KMS-11 (cell line): ENCODE results near the gene KCNJ14.

Source experiments
- H2AFZ ChIP-seq: fragments of 200-600 bp; sonication (generic); 2 replicates; pipeline ENCODE4 v1.6.1; 2016; ENCODE audit warnings: antibody characterized with exemption, mixed run types, low read depth
- H3K27ac ChIP-seq: fragments of 200-600 bp; sonication (generic); 2 replicates; pipeline ENCODE4 v1.6.1; 2016; ENCODE audit warnings: mild to moderate bottlenecking, mixed run types
- H3K27me3 ChIP-seq: fragments of 200-600 bp; sonication (generic); 2 replicates; pipeline ENCODE4 v1.6.1; 2017; ENCODE audit warnings: mild to moderate bottlenecking, low read depth, mixed run types, moderate library complexity; ENCODE audit not compliant: insufficient read depth
- H3K36me3 ChIP-seq: fragments of 200-600 bp; sonication (generic); 2 replicates; pipeline ENCODE4 v1.6.1; 2017; ENCODE audit warnings: mild to moderate bottlenecking, mixed run types; ENCODE audit not compliant: insufficient read depth
- H3K4me1 ChIP-seq: fragments of 200-600 bp; sonication (generic); 2 replicates; pipeline ENCODE4 v1.6.1; 2016; ENCODE audit warnings: mild to moderate bottlenecking, low read depth, mixed run types; ENCODE audit not compliant: poor library complexity, severe bottlenecking
- H3K4me2 ChIP-seq: fragments of 200-600 bp; sonication (generic); 2 replicates; pipeline ENCODE4 v1.7.0; 2016; ENCODE audit warnings: mild to moderate bottlenecking, mixed run types
- H3K4me3 ChIP-seq: fragments of 200-600 bp; sonication (generic); IDR thresholded peaks from 2 replicates; pipeline ENCODE4 v1.6.1; 2017; ENCODE audit warnings: low read depth, low read length, mixed read lengths; ENCODE audit not compliant: insufficient read depth
- H3K79me2 ChIP-seq: fragments of 200-600 bp; sonication (generic); 2 replicates; pipeline ENCODE4 v1.6.1; 2016; ENCODE audit warnings: low read depth, mixed run types; ENCODE audit not compliant: insufficient read depth
- H3K9ac ChIP-seq: fragments of 200-600 bp; sonication (generic); 2 replicates; pipeline ENCODE4 v1.6.1; 2016; ENCODE audit warnings: mild to moderate bottlenecking, mixed run types
- H4K20me1 ChIP-seq: fragments of 200-600 bp; sonication (generic); 2 replicates; pipeline ENCODE4 v1.6.1; 2016; ENCODE audit warnings: mild to moderate bottlenecking, mixed run types; ENCODE audit not compliant: insufficient read depth
- TF ChIP-seq, protein P1 (sequence below): fragments of 200-600 bp; sonication (generic); conservative IDR thresholded peaks from 2 replicates; pipeline ENCODE4 v1.6.1; 2017; ENCODE audit warnings: low read depth, mild to moderate bottlenecking, antibody characterized with exemption, low read length, moderate library complexity, mixed read lengths

KCNJ14 gene

DNA sequence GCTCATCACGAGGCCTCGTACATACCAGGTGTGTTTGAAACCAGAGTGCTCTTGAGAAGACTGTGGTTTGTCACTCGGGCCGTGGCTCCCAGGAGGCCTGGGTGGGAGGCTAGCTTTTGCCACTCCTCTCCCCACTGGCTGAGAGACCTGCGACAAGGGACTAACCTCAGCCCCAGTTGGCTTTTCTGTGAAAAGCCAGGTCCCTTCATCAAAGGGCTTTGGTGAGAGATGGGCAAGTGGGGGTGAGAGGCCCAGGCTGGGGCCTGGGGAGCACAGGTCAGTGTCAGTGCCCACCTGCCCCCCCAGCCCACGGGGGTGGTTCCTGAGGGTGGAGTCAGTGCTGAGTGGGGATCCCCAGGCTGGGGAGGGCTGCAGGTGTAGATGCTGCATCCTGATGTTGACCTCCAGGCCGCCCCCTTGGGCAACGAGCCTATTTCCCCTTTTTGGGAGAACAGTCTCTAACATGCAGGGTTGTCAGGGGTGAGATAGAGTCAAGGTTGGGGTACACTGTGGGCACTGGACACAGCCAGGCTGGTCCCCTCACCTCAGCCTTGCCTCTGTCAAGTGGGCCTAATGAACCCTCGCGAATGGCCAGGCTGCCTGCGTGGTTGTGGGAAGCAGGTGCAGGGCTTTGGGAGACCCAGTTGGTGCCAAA is 661 bp downstream of the KCNJ14 start:
- no peak overlapping the region for H2AFZ ChIP-seq
- no peak overlapping the region for H3K9ac ChIP-seq
- H3K27me3 ChIP-seq: no peaks in the 10 kb centered on the region
- no peak overlapping the region for H3K27ac ChIP-seq
- no peak overlapping the region for H3K4me3 ChIP-seq
- H3K4me2 ChIP-seq: no peak overlapping the region
- no peaks in the 10 kb centered on the region for H3K4me1 ChIP-seq
- TF ChIP-seq, protein P1, sequence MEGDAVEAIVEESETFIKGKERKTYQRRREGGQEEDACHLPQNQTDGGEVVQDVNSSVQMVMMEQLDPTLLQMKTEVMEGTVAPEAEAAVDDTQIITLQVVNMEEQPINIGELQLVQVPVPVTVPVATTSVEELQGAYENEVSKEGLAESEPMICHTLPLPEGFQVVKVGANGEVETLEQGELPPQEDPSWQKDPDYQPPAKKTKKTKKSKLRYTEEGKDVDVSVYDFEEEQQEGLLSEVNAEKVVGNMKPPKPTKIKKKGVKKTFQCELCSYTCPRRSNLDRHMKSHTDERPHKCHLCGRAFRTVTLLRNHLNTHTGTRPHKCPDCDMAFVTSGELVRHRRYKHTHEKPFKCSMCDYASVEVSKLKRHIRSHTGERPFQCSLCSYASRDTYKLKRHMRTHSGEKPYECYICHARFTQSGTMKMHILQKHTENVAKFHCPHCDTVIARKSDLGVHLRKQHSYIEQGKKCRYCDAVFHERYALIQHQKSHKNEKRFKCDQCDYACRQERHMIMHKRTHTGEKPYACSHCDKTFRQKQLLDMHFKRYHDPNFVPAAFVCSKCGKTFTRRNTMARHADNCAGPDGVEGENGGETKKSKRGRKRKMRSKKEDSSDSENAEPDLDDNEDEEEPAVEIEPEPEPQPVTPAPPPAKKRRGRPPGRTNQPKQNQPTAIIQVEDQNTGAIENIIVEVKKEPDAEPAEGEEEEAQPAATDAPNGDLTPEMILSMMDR: no peak
- peaks cover 12% of the 10 kb centered on the region; the same call in 1 of the 2 replicates for H4K20me1 ChIP-seq
- peaks cover 17% of the 10 kb centered on the region; the same call in 1 of the 2 replicates for H3K36me3 ChIP-seq
- H3K79me2 ChIP-seq: no peaks in the 10 kb centered on the region; the same call in 1 of the 2 replicates

DNA sequence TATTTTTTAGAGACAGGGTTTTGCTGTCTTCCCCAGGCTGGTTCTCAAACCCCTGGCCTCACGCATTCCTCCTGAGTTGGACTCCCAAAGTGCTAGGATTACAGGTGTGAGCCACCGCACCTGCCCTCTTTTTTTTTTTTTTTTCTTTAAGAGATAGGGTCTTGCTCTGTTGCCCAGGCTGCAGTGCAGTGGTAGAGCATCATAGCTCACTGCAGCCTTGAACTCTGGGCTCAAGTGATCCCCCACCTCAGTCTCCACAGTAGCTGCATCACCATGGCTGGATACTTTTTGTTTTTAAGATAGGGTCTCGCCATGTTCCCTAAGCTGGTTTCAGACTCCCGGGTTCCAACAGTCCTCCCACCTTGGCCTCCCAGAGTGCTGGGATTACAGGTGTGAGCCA is 1.5 kb downstream of the KCNJ14 start:
- TF ChIP-seq, protein P1: no peak
- peaks cover 12% of the 10 kb centered on the region; the same call in 1 of the 2 replicates for H4K20me1 ChIP-seq
- H3K27ac ChIP-seq: no peak overlapping the region
- H2AFZ ChIP-seq: no peak overlapping the region
- H3K4me3 ChIP-seq: no peak overlapping the region
- H3K4me2 ChIP-seq: no peak overlapping the region
- peaks cover 11% of the 10 kb centered on the region; the same call in 1 of the 2 replicates for H3K36me3 ChIP-seq
- no peaks in the 10 kb centered on the region for H3K79me2 ChIP-seq
- no peaks in the 10 kb centered on the region for H3K4me1 ChIP-seq
- no peak overlapping the region for H3K9ac ChIP-seq
- H3K27me3 ChIP-seq: no peaks in the 10 kb centered on the region

DNA sequence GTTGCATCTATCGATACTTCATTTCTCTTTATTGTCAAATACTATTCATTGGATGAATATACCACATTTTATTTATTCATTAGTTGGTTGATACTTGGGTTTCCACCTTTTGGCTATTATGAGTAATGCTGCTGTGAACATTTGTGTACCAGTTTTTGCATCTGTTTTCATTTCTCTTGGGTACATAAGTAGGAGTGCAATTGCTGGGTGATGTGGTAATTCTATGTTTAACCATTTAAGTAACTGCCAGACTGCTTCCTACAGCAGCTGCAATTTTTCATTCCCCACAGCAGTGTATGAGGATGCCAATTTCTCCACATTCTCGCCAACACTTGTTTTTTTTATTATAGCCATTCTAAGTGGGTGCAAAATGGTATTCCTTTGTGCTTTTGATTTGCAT is 2.6 kb downstream of the KCNJ14 start:
- Histone ChIP-seq H2AFZ (no peak overlapping the region), H3K9ac (no peak overlapping the region), H3K4me1 (no peaks in the 10 kb centered on the region), H3K4me2 (no peak overlapping the region), H3K4me3 (no peak overlapping the region), H3K36me3 (peaks cover 7% of the 10 kb centered on the region; the same call in 1 of the 2 replicates), H3K27me3 (no peaks in the 10 kb centered on the region), H3K27ac (no peak overlapping the region), H4K20me1 (peaks cover 12% of the 10 kb centered on the region; the same call in 1 of the 2 replicates), H3K79me2 (no peaks in the 10 kb centered on the region)
- TF ChIP-seq, protein P1: no peak

DNA sequence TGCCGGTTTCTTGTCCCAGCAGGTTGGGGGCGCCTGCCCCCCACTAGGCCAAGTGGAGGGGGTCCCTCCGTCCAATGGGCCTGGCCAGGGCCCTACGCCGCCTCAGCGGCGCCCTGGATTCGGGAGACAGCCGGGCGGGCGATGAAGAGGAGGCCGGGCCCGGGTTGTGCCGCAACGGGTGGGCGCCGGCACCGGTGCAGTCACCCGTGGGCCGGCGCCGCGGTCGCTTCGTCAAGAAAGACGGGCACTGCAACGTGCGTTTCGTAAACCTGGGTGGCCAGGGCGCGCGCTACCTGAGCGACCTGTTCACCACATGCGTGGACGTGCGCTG is 6.2 kb downstream of the KCNJ14 start:
- TF ChIP-seq, protein P1: no peak
- no peak overlapping the region for H3K4me2 ChIP-seq
- H3K27ac ChIP-seq: no peak overlapping the region
- no peak overlapping the region for H2AFZ ChIP-seq
- H3K9ac ChIP-seq: no peak overlapping the region
- no peaks in the 10 kb centered on the region for H3K27me3 ChIP-seq
- peaks cover 15% of the 10 kb centered on the region for H3K4me1 ChIP-seq
- no peak overlapping the region for H3K4me3 ChIP-seq
- H3K36me3 ChIP-seq: no peaks in the 10 kb centered on the region
- no peaks in the 10 kb centered on the region for H3K79me2 ChIP-seq
- H4K20me1 ChIP-seq: peaks cover 7% of the 10 kb centered on the region; the same call in 1 of the 2 replicates
